SK-N-SH (cell line): Measurements from ENCODE around the gene MSANTD3.

ENCODE experiments used
- CTCF ChIP-seq: fragments of 200-600 bp; sonication (generic); IDR thresholded peaks from 2 replicates; pipeline ENCODE4 v1.6.1; 2017; ENCODE audit warnings: antibody characterized with exemption, mild to moderate bottlenecking, moderate library complexity
- ELF1 ChIP-seq: IDR thresholded peaks from 2 replicates; pipeline ENCODE4 v1.4.0; 2012
- EZH2phosphoT487 ChIP-seq: fragments of 200-600 bp; sonication (generic); IDR thresholded peaks from 2 replicates; pipeline ENCODE4 v1.6.1; 2017; ENCODE audit warnings: low read depth, mixed run types, mild to moderate bottlenecking, antibody characterized with exemption, moderate library complexity, borderline replicate concordance
- MEF2A ChIP-seq: IDR thresholded peaks from 2 replicates; pipeline ENCODE4 v1.4.0; 2012; ENCODE audit warnings: low read depth, borderline replicate concordance
- POLR2AphosphoS5 ChIP-seq: IDR thresholded peaks from 2 replicates; pipeline ENCODE4 v1.6.1; 2012; ENCODE audit warnings: low read depth, low read length
- RFX5 ChIP-seq: IDR thresholded peaks from 2 replicates; pipeline ENCODE4 v1.6.1; 2012; ENCODE audit warnings: mild to moderate bottlenecking, improper control_type of control experiment, low read length
- ZBTB33 ChIP-seq: IDR thresholded peaks from 2 replicates; pipeline ENCODE4 v1.4.0; 2012; ENCODE audit warnings: low read depth, borderline replicate concordance

- TF ChIP-seq CTCF (no peak), RFX5 (no peak), EZH2phosphoT487 (no peak), POLR2AphosphoS5 (no peak), ELF1 (no peak), MEF2A (no peak), ZBTB33 (no peak)
These were observed 51.2 kb downstream of the MSANTD3 start for GRCh38 chr9:100478192-100478591.
